Measurements from ENCODE around the gene ABCB6.

The ABCB6 gene

DNA sequence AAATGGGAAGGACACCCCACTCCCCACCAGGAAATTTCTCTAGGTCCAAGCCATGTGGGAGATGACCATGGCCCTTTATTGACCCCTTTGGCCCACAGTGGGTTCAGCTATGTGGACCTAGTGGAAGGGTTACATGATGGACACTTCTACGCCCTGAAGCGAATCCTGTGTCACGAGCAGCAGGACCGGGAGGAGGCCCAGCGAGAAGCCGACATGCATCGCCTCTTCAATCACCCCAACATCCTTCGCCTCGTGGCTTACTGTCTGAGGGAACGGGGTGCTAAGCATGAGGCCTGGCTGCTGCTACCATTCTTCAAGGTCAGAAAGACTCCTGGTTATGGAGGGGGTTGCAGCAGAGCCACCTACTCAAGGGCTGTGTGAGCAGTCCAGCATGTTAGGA is 27.8 kb upstream of the ABCB6 start:
- Histone ChIP-seq H3K79me2 (no peaks in the 10 kb centered on the region), H2AFZ (no peak overlapping the region), H3K27me3 (ENCODE audit: control insufficient read depth, insufficient read depth, low read length) (no peaks in the 10 kb centered on the region), H3K27ac (no peak overlapping the region), H3K9ac (no peak overlapping the region), H3K4me3 (ENCODE audit: low read depth, low read length) (no peak overlapping the region), H3K4me1 (peaks cover 25% of the 10 kb centered on the region), H3K4me2 (ENCODE audit: low read length) (no peak overlapping the region), H3K36me3 (ENCODE audit: control insufficient read depth, insufficient read depth, low read length) (no peaks in the 10 kb centered on the region), H3K9me3 (ENCODE audit: control insufficient read depth, low read length) (no peaks in the 10 kb centered on the region)
- no peak for TF ChIP-seq CTCF (IDR thresholded peaks at IDR 0.05)

DNA sequence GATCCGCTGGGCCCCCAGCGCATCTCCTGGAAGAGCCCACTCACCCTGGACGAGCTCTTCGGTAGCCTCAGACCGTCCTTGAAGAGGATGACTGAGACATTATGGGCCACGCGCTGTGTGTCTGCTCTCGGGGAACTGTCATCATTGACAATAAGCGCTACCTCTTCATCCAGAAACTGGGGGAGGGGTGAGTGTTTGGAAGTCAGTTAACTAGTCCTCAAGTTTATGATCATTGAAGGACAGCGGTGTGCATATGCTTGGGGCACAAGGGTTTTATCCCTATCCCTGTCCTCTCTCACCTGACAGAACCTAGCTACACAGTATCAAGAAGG is 27.1 kb upstream of the ABCB6 start:
- peak overlapping the region; percentile 89 for H3K27ac ChIP-seq
- no peak for TF ChIP-seq CTCF (IDR thresholded peaks at IDR 0.05)
- H3K79me2 ChIP-seq: no peaks in the 10 kb centered on the region
- peak overlapping the region; percentile 20 for H3K9ac ChIP-seq
- peak overlapping the region; percentile 89 for H3K4me2 ChIP-seq (ENCODE audit: low read length)
- H3K4me1 ChIP-seq: peaks cover 25% of the 10 kb centered on the region
- H3K27me3 ChIP-seq (ENCODE audit: control insufficient read depth, insufficient read depth, low read length): no peaks in the 10 kb centered on the region
- no peaks in the 10 kb centered on the region for H3K9me3 ChIP-seq (ENCODE audit: control insufficient read depth, low read length)
- peak overlapping the region; percentile 85 for H2AFZ ChIP-seq
- peak overlapping the region; percentile 91 for H3K4me3 ChIP-seq (ENCODE audit: low read depth, low read length)
- H3K36me3 ChIP-seq (ENCODE audit: control insufficient read depth, insufficient read depth, low read length): no peaks in the 10 kb centered on the region

DNA sequence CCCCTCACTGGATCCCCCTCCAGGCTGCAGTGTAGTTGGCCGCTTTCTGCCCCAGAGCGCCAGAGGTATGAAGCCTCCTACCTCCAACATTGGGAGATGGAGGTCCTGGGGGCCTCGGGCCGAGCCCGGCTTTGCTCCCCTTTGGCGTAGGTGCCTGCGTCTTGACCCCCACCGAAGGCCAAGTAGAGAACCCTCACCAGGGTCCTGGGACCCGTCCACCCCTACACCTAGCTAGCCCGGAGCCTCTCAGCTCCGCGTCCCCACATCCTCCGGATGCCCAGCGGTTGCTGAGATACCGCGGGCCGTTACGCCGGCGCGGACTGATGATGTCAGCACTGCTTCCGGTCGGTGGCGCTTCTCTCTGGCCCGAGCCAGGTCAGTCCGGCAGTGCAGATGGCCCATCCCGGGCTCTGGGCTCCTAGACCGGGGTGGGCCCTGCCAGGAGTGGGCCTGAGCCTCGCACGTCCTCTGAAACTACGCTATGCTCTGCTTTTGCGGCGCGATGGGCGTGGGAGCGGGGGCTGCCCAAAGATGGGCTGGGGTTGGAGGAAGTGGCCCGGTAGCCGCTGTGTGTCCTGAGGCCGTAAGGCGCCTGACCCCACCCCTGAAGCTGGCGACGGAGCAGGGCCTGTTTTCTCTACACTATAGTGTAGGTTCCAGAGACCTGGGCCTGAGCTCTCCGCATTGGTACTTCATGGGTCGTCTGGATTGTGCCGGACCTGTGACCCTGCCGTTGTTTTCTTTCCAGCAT is 26.6 kb upstream of the ABCB6 start, which contains the start of the genes GLB1L and STK16:
TSS of gene GLB1L (minus strand) at position 297 of the 751 bp plus-strand sequence. CDS start 1,871 bp downstream, outside the sequence.
TSS of gene STK16 (plus strand) at position 332 of the 751 bp plus-strand sequence. CDS start 521 bp downstream, outside the sequence.
- H3K79me2 ChIP-seq: no peaks in the 10 kb centered on the region
- peak within 1 kb of the TSS; percentile 20 for H3K9ac ChIP-seq
- H3K4me1 ChIP-seq: peaks cover 22% of the 10 kb centered on the region
- peak within 1 kb of the TSS; percentile 89 for H3K4me2 ChIP-seq (ENCODE audit: low read length)
- H3K27me3 ChIP-seq (ENCODE audit: control insufficient read depth, insufficient read depth, low read length): no peaks in the 10 kb centered on the region
- peak within 1 kb of the TSS; percentile 91 for H3K4me3 ChIP-seq (ENCODE audit: low read depth, low read length)
- no peaks in the 10 kb centered on the region for H3K36me3 ChIP-seq (ENCODE audit: control insufficient read depth, insufficient read depth, low read length)
- no peak for TF ChIP-seq CTCF (IDR thresholded peaks at IDR 0.05)
- H3K27ac ChIP-seq: peak within 1 kb of the TSS; percentile 89
- H2AFZ ChIP-seq: peak within 1 kb of the TSS; percentile 85
- no peaks in the 10 kb centered on the region for H3K9me3 ChIP-seq (ENCODE audit: control insufficient read depth, low read length)

- no peak for TF ChIP-seq CTCF (IDR thresholded peaks at IDR 0.05)
- Histone ChIP-seq H3K79me2 (no peaks in the 10 kb centered on the region), H3K36me3 (ENCODE audit: control insufficient read depth, insufficient read depth, low read length) (no peaks in the 10 kb centered on the region), H3K9ac (peak overlapping the region; percentile 20), H3K4me3 (ENCODE audit: low read depth, low read length) (peak overlapping the region; percentile 91), H3K4me2 (ENCODE audit: low read length) (peak overlapping the region; percentile 89), H3K27ac (peak overlapping the region; percentile 89), H3K27me3 (ENCODE audit: control insufficient read depth, insufficient read depth, low read length) (no peaks in the 10 kb centered on the region), H3K4me1 (peaks cover 16% of the 10 kb centered on the region), H3K9me3 (ENCODE audit: control insufficient read depth, low read length) (no peaks in the 10 kb centered on the region), H2AFZ (peak overlapping the region; percentile 85)
These were observed 26.0 kb upstream of the ABCB6 start for GRCh38 chr2:219244789-219245147.

DNA sequence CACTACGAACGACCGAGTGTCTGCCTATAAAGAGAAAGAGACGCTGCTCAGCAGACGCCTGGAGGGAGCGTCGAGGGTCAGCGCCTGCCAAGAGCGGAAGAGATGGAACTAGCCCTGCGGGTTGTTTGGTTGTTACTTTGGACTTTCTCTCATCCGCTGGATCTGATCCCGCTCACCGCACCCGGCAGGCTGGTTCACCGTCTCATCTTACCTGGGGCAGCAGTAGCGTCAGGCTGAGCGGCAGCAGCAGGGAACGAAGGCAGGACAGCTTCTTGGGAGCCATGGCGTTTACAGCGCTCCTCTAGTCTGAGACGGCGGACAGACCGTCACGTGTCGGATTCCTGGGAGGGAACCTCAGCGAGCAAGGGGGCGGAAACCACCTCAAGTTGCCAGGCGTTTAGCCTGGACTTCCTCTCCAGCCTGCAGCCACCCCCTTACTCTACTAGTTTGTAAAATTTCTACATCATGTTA is 24.6 kb upstream of the ABCB6 start:
- no peak overlapping the region for H3K4me2 ChIP-seq (ENCODE audit: low read length)
- H2AFZ ChIP-seq: peak overlapping the region; percentile 67
- no peak for TF ChIP-seq CTCF (IDR thresholded peaks at IDR 0.05)
- no peak overlapping the region for H3K9ac ChIP-seq
- no peaks in the 10 kb centered on the region for H3K27me3 ChIP-seq (ENCODE audit: control insufficient read depth, insufficient read depth, low read length)
- peak overlapping the region; percentile 80 for H3K27ac ChIP-seq
- peaks cover 14% of the 10 kb centered on the region for H3K4me1 ChIP-seq
- no peak overlapping the region for H3K4me3 ChIP-seq (ENCODE audit: low read depth, low read length)
- no peaks in the 10 kb centered on the region for H3K79me2 ChIP-seq
- no peaks in the 10 kb centered on the region for H3K36me3 ChIP-seq (ENCODE audit: control insufficient read depth, insufficient read depth, low read length)
- no peaks in the 10 kb centered on the region for H3K9me3 ChIP-seq (ENCODE audit: control insufficient read depth, low read length)
